ENCODE measurements around the gene RAB22A. TPM values are rescaled to one million over a fixed set of nuclear protein-coding genes. Genes with fewer than 3 reads are reported as not detected.

The RAB22A gene
- total RNA-seq, 1 donor, result 23.9 TPM

GRCh38 chr20:58286729-58287128, 22.8 kb upstream of the RAB22A start:
- Histone ChIP-seq H3K4me1 (ENCODE audit: insufficient read depth, low read length) (no peaks in the 10 kb centered on the region), H3K9me3 (ENCODE audit: low read depth, low read length) (no peaks in the 10 kb centered on the region), H3K4me2 (ENCODE audit: insufficient read depth, low read length) (no peak overlapping the region), H4K20me1 (ENCODE audit: insufficient read depth, low read length) (peaks cover 39% of the 10 kb centered on the region), H3K27ac (ENCODE audit: low read depth, low read length) (no peak overlapping the region), H3K36me3 (ENCODE audit: insufficient read depth, low read length) (peaks cover 17% of the 10 kb centered on the region), H3K79me2 (ENCODE audit: insufficient read depth, low read length) (peaks cover 84% of the 10 kb centered on the region), H2AFZ (ENCODE audit: low read length) (no peak overlapping the region), H3K27me3 (ENCODE audit: insufficient read depth, low read length) (no peaks in the 10 kb centered on the region), H3K4me3 (ENCODE audit: insufficient read depth, low read length) (no peak overlapping the region)
- no peak for TF ChIP-seq CTCF (IDR thresholded peaks at IDR 0.05; ENCODE audit: extremely low read depth, low read depth, low read length)
- DNase-seq (ENCODE audit: insufficient read length, low spot score, missing footprints), result no peak

GRCh38 chr20:58287638-58288037, 21.9 kb upstream of the RAB22A start:
- TF ChIP-seq CTCF (IDR thresholded peaks at IDR 0.05; ENCODE audit: extremely low read depth, low read depth, low read length), result no peak
- Histone ChIP-seq H3K27me3 (ENCODE audit: insufficient read depth, low read length) (no peaks in the 10 kb centered on the region), H3K27ac (ENCODE audit: low read depth, low read length) (no peak overlapping the region), H3K4me1 (ENCODE audit: insufficient read depth, low read length) (no peaks in the 10 kb centered on the region), H3K79me2 (ENCODE audit: insufficient read depth, low read length) (peaks cover 84% of the 10 kb centered on the region), H3K4me3 (ENCODE audit: insufficient read depth, low read length) (no peak overlapping the region), H3K9me3 (ENCODE audit: low read depth, low read length) (no peaks in the 10 kb centered on the region), H4K20me1 (ENCODE audit: insufficient read depth, low read length) (peaks cover 39% of the 10 kb centered on the region), H2AFZ (ENCODE audit: low read length) (no peak overlapping the region), H3K36me3 (ENCODE audit: insufficient read depth, low read length) (peaks cover 17% of the 10 kb centered on the region), H3K4me2 (ENCODE audit: insufficient read depth, low read length) (no peak overlapping the region)
- no peak for DNase-seq (ENCODE audit: insufficient read length, low spot score, missing footprints)

DNA sequence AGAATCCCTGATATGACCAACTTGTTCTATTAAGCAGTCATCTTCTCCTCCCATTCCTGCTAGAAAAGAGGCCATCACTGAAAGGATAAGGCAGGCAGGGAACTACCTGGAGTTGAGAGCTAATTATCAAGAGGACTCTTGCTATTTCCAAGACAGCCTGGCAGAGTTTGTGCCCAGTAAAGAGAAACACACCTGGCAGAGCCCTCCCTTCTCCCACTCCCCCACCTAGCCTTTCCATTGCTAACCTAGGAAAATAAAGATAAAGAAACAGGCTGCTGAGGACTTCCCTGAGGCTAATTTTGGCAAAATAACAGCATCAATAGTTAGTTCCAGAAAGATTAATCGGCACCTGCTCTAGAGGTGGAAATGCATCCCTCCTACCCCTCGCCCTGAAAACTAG, 20.4 kb upstream of the RAB22A start:
- Histone ChIP-seq H3K9me3 (ENCODE audit: low read depth, low read length) (no peaks in the 10 kb centered on the region), H3K4me3 (ENCODE audit: insufficient read depth, low read length) (no peak overlapping the region), H2AFZ (ENCODE audit: low read length) (no peak overlapping the region), H3K4me2 (ENCODE audit: insufficient read depth, low read length) (no peak overlapping the region), H4K20me1 (ENCODE audit: insufficient read depth, low read length) (peaks cover 43% of the 10 kb centered on the region), H3K4me1 (ENCODE audit: insufficient read depth, low read length) (no peaks in the 10 kb centered on the region), H3K27ac (ENCODE audit: low read depth, low read length) (no peak overlapping the region), H3K79me2 (ENCODE audit: insufficient read depth, low read length) (peaks cover 86% of the 10 kb centered on the region), H3K36me3 (ENCODE audit: insufficient read depth, low read length) (peaks cover 17% of the 10 kb centered on the region), H3K27me3 (ENCODE audit: insufficient read depth, low read length) (no peaks in the 10 kb centered on the region)
- DNase-seq (ENCODE audit: insufficient read length, low spot score, missing footprints), result no peak
- no peak for TF ChIP-seq CTCF (IDR thresholded peaks at IDR 0.05; ENCODE audit: extremely low read depth, low read depth, low read length)

GRCh38 chr20:58293453-58293852, 16.1 kb upstream of the RAB22A start:
- Histone ChIP-seq H2AFZ (ENCODE audit: low read length) (no peak overlapping the region), H3K4me3 (ENCODE audit: insufficient read depth, low read length) (no peak overlapping the region), H3K9me3 (ENCODE audit: low read depth, low read length) (no peaks in the 10 kb centered on the region), H3K4me1 (ENCODE audit: insufficient read depth, low read length) (no peaks in the 10 kb centered on the region), H3K27ac (ENCODE audit: low read depth, low read length) (no peak overlapping the region), H3K36me3 (ENCODE audit: insufficient read depth, low read length) (peaks cover 3% of the 10 kb centered on the region), H3K79me2 (ENCODE audit: insufficient read depth, low read length) (peaks cover 95% of the 10 kb centered on the region), H3K27me3 (ENCODE audit: insufficient read depth, low read length) (no peaks in the 10 kb centered on the region), H4K20me1 (ENCODE audit: insufficient read depth, low read length) (peaks cover 42% of the 10 kb centered on the region), H3K4me2 (ENCODE audit: insufficient read depth, low read length) (no peak overlapping the region)
- TF ChIP-seq CTCF (IDR thresholded peaks at IDR 0.05; ENCODE audit: extremely low read depth, low read depth, low read length), result no peak
- no peak for DNase-seq (ENCODE audit: insufficient read length, low spot score, missing footprints)
